ENCODE measurements around the gene SLC44A1. TPM values are rescaled to one million over a fixed set of nuclear protein-coding genes. Genes with fewer than 3 reads are reported as not detected.

SLC44A1 gene
- polyA plus RNA-seq, 3 donors = 6.9 to 52.1 (median 46.5) TPM

GRCh38 chr9:105342147-105342505 lies 97.7 kb downstream of the SLC44A1 start:
- WGBS (ENCODE audit: insufficient coverage) = no CpG with 5 or more reads among the region's 3 CpGs
- Histone ChIP-seq H3K27me3 (ENCODE audit: control insufficient read depth in 2 of 2, insufficient read depth in 2 of 2, low read length in 2 of 2) (no peaks in the 10 kb centered on the region), H3K4me3 (replicated peaks in 1 of 3; ENCODE audit: low read depth in 2 of 3, low read length in 3 of 3) (peak overlapping the region in 2 of 3 experiments; percentile 12 to 30), H3K4me2 (replicated peaks; ENCODE audit: extremely low read depth, low read length, poor library complexity, severe bottlenecking) (peak overlapping the region; percentile 20), H2AFZ (ENCODE audit: insufficient read depth, low read depth, low read length, poor library complexity, severe bottlenecking) (no peak overlapping the region), H3K27ac (ENCODE audit: low read depth in 1 of 2, low read length in 2 of 2) (peak overlapping the region in 1 of 2 donors; percentile 54), H3K4me1 (ENCODE audit: control insufficient read depth in 1 of 2, insufficient read depth in 2 of 2, low read length in 2 of 2) (no peaks in the 10 kb centered on the region), H3K9me3 (replicated peaks in 1 of 2; ENCODE audit: control insufficient read depth in 1 of 2, insufficient read depth in 1 of 2, low read length in 2 of 2) (no peaks in the 10 kb centered on the region), H3K79me2 (ENCODE audit: insufficient read depth, low read length) (no peaks in the 10 kb centered on the region), H3K36me3 (replicated peaks in 1 of 2; ENCODE audit: control insufficient read depth in 1 of 2, insufficient read depth in 2 of 2, low read length in 2 of 2) (peaks cover 16 to 41% of the 10 kb centered on the region in 2 donors), H4K20me1 (ENCODE audit: insufficient read depth, low read length) (no peaks in the 10 kb centered on the region), H3K9ac (ENCODE audit: insufficient read depth, low read length, poor library complexity, severe bottlenecking) (no peak overlapping the region)
- peaks cover 28% of the 10 kb centered on the region in 2 donors for H3K36me3 Mint-ChIP-seq
- H3K27me3 Mint-ChIP-seq (ENCODE audit: low read depth in 3 of 3) = no peaks in the 10 kb centered on the region
- intact Hi-C loops (cut with micrococcal nuclease) = no loop called here
- no peak for TF ChIP-seq CTCF (IDR thresholded peaks at IDR 0.05)
- peaks cover 9% of the 10 kb centered on the region for H3K4me1 Mint-ChIP-seq
- no peaks in the 10 kb centered on the region for H3K9me3 Mint-ChIP-seq
- peak overlapping the region; percentile 55 to 57 for H3K4me3 Mint-ChIP-seq
- no peak for DNase-seq
- H3K27ac Mint-ChIP-seq = peak overlapping the region in 3 of 7 donors; percentile 17 to 74 (median 50)

- intact Hi-C loops (cut with micrococcal nuclease) = no loop called here
- Mint-ChIP-seq H3K4me3 (no peak overlapping the region), H3K9me3 (no peaks in the 10 kb centered on the region), H3K27me3 (ENCODE audit: low read depth in 3 of 3) (no peaks in the 10 kb centered on the region), H3K36me3 (peaks cover 18% of the 10 kb centered on the region in 2 donors), H3K27ac (no peak overlapping the region), H3K4me1 (peaks cover 9% of the 10 kb centered on the region)
- Histone ChIP-seq H3K36me3 (replicated peaks in 1 of 2; ENCODE audit: control insufficient read depth in 1 of 2, insufficient read depth in 2 of 2, low read length in 2 of 2) (peaks cover 7 to 27% of the 10 kb centered on the region in 2 donors), H3K27ac (ENCODE audit: low read depth in 1 of 2, low read length in 2 of 2) (no peak overlapping the region), H3K79me2 (ENCODE audit: insufficient read depth, low read length) (no peaks in the 10 kb centered on the region), H3K9ac (ENCODE audit: insufficient read depth, low read length, poor library complexity, severe bottlenecking) (no peak overlapping the region), H3K4me1 (ENCODE audit: control insufficient read depth in 1 of 2, insufficient read depth in 2 of 2, low read length in 2 of 2) (no peaks in the 10 kb centered on the region), H4K20me1 (ENCODE audit: insufficient read depth, low read length) (no peaks in the 10 kb centered on the region), H3K27me3 (ENCODE audit: control insufficient read depth in 2 of 2, insufficient read depth in 2 of 2, low read length in 2 of 2) (no peaks in the 10 kb centered on the region), H3K4me3 (replicated peaks in 1 of 3; ENCODE audit: low read depth in 2 of 3, low read length in 3 of 3) (no peak overlapping the region), H2AFZ (ENCODE audit: insufficient read depth, low read depth, low read length, poor library complexity, severe bottlenecking) (no peak overlapping the region), H3K9me3 (replicated peaks in 1 of 2; ENCODE audit: control insufficient read depth in 1 of 2, insufficient read depth in 1 of 2, low read length in 2 of 2) (no peaks in the 10 kb centered on the region), H3K4me2 (replicated peaks; ENCODE audit: extremely low read depth, low read length, poor library complexity, severe bottlenecking) (no peak overlapping the region)
- no peak for TF ChIP-seq CTCF (IDR thresholded peaks at IDR 0.05)
- no peak for DNase-seq
- WGBS (ENCODE audit: insufficient coverage) = no CpG with 5 or more reads among the region's 2 CpGs
Measured at GRCh38 chr9:105344283-105344682, 99.8 kb downstream of the SLC44A1 start.
